Colon (tissue), 2 donors: ENCODE data around the gene MAIP1.

Source experiments
- FAIRE-seq: peaks from 2 replicates; lab custom pipeline; 2012; peaks lifted over from hg19 to GRCh38; lab: Jason Lieb, UNC
- donor health status: control.
- donor health status: control.

The MAIP1 gene

GRCh38 chr2:199950396-199950795, 5.0 kb upstream of the MAIP1 start:
- FAIRE-seq, result no peak

GRCh38 chr2:199951023-199951422, 4.4 kb upstream of the MAIP1 start:
- peak; percentile 10 for FAIRE-seq

- no peak for FAIRE-seq
These were observed 409 bp upstream of the MAIP1 start for GRCh38 chr2:199955007-199955338.

GRCh38 chr2:199956062-199956380, 639 bp downstream of the MAIP1 start:
- FAIRE-seq, result no peak

GRCh38 chr2:199958014-199958413, 2.6 kb downstream of the MAIP1 start:
- no peak for FAIRE-seq

GRCh38 chr2:199962203-199962602, 6.8 kb downstream of the MAIP1 start:
- FAIRE-seq, result no peak

- no peak for FAIRE-seq
These were observed 11.0 kb downstream of the MAIP1 start for GRCh38 chr2:199966405-199966804.

GRCh38 chr2:199966976-199967375, 11.6 kb downstream of the MAIP1 start:
- FAIRE-seq, result no peak

GRCh38 chr2:199968126-199968525, 12.7 kb downstream of the MAIP1 start:
- no peak for FAIRE-seq

GRCh38 chr2:199972088-199972626, 16.8 kb downstream of the MAIP1 start:
- no peak for FAIRE-seq

- FAIRE-seq, result no peak
These were observed 18.3 kb downstream of the MAIP1 start for GRCh38 chr2:199973703-199974102.

GRCh38 chr2:199975273-199975895, 20.0 kb downstream of the MAIP1 start:
- no peak for FAIRE-seq

- FAIRE-seq, result no peak
These were observed 22.6 kb downstream of the MAIP1 start for GRCh38 chr2:199977984-199978415.

- no peak for FAIRE-seq
These were observed 24.0 kb downstream of the MAIP1 start for GRCh38 chr2:199979398-199979797.

GRCh38 chr2:199979832-199980628, 24.6 kb downstream of the MAIP1 start:
- FAIRE-seq, result no peak

GRCh38 chr2:199982126-199982843, 26.9 kb downstream of the MAIP1 start:
- no peak for FAIRE-seq

- FAIRE-seq, result no peak
These were observed 28.2 kb downstream of the MAIP1 start for GRCh38 chr2:199983534-199983933.

GRCh38 chr2:199984159-199984558, 28.8 kb downstream of the MAIP1 start:
- no peak for FAIRE-seq

- FAIRE-seq, result no peak
These were observed 29.4 kb downstream of the MAIP1 start for GRCh38 chr2:199984755-199985154.

GRCh38 chr2:199985625-199986207, 30.3 kb downstream of the MAIP1 start:
- no peak for FAIRE-seq

- no peak for FAIRE-seq
These were observed 32.2 kb downstream of the MAIP1 start for GRCh38 chr2:199987586-199987985.

- FAIRE-seq, result no peak
These were observed 32.8 kb downstream of the MAIP1 start for GRCh38 chr2:199988151-199988550.

- FAIRE-seq, result no peak
These were observed 34.4 kb downstream of the MAIP1 start for GRCh38 chr2:199989822-199990221.
